ENCODE results near the gene PPP1CA. TPM values are rescaled to one million over a fixed set of nuclear protein-coding genes. Genes with fewer than 3 reads are reported as not detected.

The PPP1CA gene
- total RNA-seq, 4 donors from 2014 or later: 164 to 216 (median 191) TPM

DNA sequence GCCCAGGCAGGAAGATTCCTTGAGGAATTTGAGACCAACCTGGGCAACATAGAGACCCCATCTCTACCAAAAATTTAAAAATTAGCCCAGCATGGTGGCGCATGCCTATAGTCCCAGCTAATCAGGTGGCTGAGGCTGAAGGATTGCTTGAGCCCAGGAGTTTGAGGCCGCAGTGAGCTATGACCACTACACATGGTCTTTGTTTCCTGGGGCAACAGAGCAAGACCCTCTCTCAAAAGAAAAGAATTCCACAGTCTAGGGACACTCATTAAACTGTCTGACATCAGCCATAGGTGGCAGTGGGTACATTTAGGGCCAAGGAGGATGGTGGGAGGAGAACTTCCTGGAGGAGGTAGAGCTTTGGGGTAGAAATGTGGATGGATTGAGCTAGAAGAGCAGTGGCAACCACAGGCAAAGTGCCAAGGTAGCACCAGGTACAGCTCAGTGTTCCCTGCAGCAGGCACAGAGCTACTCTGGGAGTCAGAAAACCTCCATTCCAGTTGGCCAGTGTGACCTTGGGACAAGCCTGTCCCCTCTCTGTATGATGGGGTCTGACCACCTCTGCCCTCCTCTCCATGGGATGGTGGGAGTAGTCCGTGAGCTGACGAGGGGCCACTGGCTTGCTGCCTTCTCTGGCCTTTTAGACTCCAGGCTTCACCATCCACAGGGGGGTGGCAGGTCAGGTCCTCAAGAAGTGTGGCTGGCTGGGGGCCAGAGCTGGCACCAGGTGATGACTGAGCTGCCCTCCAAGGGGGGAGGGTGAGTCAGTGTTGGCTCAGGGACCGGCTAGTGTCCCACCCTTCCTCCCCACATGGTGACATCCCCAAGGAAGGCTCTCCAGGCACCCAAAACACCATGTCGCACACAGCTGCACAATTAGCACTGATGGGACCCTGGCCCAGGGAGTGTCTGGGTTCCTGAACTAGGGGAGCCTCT is 24.5 kb downstream of the PPP1CA start:
- no peak overlapping the region for H3K4me3 ChIP-seq (replicated peaks in 1 of 3)
- no peak for TF ChIP-seq POLR2A (IDR thresholded peaks at IDR 0.05)
- TF ChIP-seq, protein P1, sequence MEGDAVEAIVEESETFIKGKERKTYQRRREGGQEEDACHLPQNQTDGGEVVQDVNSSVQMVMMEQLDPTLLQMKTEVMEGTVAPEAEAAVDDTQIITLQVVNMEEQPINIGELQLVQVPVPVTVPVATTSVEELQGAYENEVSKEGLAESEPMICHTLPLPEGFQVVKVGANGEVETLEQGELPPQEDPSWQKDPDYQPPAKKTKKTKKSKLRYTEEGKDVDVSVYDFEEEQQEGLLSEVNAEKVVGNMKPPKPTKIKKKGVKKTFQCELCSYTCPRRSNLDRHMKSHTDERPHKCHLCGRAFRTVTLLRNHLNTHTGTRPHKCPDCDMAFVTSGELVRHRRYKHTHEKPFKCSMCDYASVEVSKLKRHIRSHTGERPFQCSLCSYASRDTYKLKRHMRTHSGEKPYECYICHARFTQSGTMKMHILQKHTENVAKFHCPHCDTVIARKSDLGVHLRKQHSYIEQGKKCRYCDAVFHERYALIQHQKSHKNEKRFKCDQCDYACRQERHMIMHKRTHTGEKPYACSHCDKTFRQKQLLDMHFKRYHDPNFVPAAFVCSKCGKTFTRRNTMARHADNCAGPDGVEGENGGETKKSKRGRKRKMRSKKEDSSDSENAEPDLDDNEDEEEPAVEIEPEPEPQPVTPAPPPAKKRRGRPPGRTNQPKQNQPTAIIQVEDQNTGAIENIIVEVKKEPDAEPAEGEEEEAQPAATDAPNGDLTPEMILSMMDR (IDR thresholded peaks at IDR 0.05): no peak
- 60 to 65% methylated on average over 5 to 6 of the region's 6 CpGs for WGBS, 2 donors
- H3K36me3 ChIP-seq: no peaks in the 10 kb centered on the region
- H3K27me3 ChIP-seq: no peaks in the 10 kb centered on the region
- intact Hi-C loops (cut with DNase I): no loop called here
- DNase-seq: peak; percentile 86 to 90
- H3K4me1 ChIP-seq: peaks cover 37 to 67% of the 10 kb centered on the region in 2 donors
- H3K27ac ChIP-seq: peak overlapping the region in 2 of 3 donors; percentile 25 to 54
- no peaks in the 10 kb centered on the region for H3K9me3 ChIP-seq

- H3K9me3 ChIP-seq: no peaks in the 10 kb centered on the region
- no peaks in the 10 kb centered on the region for H3K27me3 ChIP-seq
- H3K4me1 ChIP-seq: peaks cover 46 to 70% of the 10 kb centered on the region in 2 donors
- DNase-seq: no peak
- intact Hi-C loops (cut with DNase I): no loop called here
- TF ChIP-seq, protein P1 (IDR thresholded peaks at IDR 0.05): no peak
- TF ChIP-seq POLR2A (IDR thresholded peaks at IDR 0.05): no peak
- no peak overlapping the region for H3K4me3 ChIP-seq (replicated peaks in 1 of 3)
- peak overlapping the region in 1 of 3 donors; percentile 25 for H3K27ac ChIP-seq
- WGBS, 2 donors: 86 to 87% methylated on average over 7 of the region's 7 CpGs
- no peaks in the 10 kb centered on the region for H3K36me3 ChIP-seq
Observed at GRCh38 chr11:67376063-67376820, 25.4 kb downstream of the PPP1CA start.

GRCh38 chr11:67375320-67376055 is 26.2 kb downstream of the PPP1CA start:
- peaks cover 52 to 73% of the 10 kb centered on the region in 2 donors for H3K4me1 ChIP-seq
- DNase-seq: no peak

GRCh38 chr11:67374571-67375281 is 26.9 kb downstream of the PPP1CA start:
- H3K4me3 ChIP-seq (replicated peaks in 1 of 3): no peak overlapping the region
- H3K9me3 ChIP-seq: no peaks in the 10 kb centered on the region
- WGBS, 2 donors: 21 to 31% methylated on average over 7 of the region's 9 CpGs

More at GRCh38 chr11:67375320-67376055, 26.2 kb downstream of the PPP1CA start:
- no peaks in the 10 kb centered on the region for H3K27me3 ChIP-seq
- H3K4me3 ChIP-seq (replicated peaks in 1 of 3): no peak overlapping the region
- WGBS, 2 donors: 59 to 68% methylated on average over 15 of the region's 15 CpGs
- H3K36me3 ChIP-seq: no peaks in the 10 kb centered on the region
- H3K9me3 ChIP-seq: no peaks in the 10 kb centered on the region
- intact Hi-C loops (cut with DNase I): no loop called here
- TF ChIP-seq, protein P1 (IDR thresholded peaks at IDR 0.05): no peak
- no peak for TF ChIP-seq POLR2A (IDR thresholded peaks at IDR 0.05)
- peak overlapping the region in 1 of 3 donors; percentile 100 for H3K27ac ChIP-seq

More at GRCh38 chr11:67374571-67375281, 26.9 kb downstream of the PPP1CA start:
- peak overlapping the region; percentile 94 to 100 (median 95) for H3K27ac ChIP-seq
- H3K36me3 ChIP-seq: no peaks in the 10 kb centered on the region
- H3K27me3 ChIP-seq: no peaks in the 10 kb centered on the region
- intact Hi-C loops (cut with DNase I): no loop called here
- peaks cover 60 to 79% of the 10 kb centered on the region in 2 donors for H3K4me1 ChIP-seq
- TF ChIP-seq, protein P1 (IDR thresholded peaks at IDR 0.05): no peak
- TF ChIP-seq POLR2A (IDR thresholded peaks at IDR 0.05): no peak
- DNase-seq: peak; percentile 54 to 59

All from thyroid gland (tissue), 4 donors.